Skeletal muscle cell (primary cell): ENCODE data around the gene TTLL12.

Experiments used
- DNase-seq: peaks from one replicate; pipeline ENCODE4 v3.0.0-alpha.2; 2010; ENCODE audit warnings: low read depth
- H3K4me3 ChIP-seq: 2 replicates; pipeline ENCODE4 v1.5.1; 2011; ENCODE audit warnings: low read depth, mild to moderate bottlenecking, control low read depth, low read length, moderate library complexity

The TTLL12 gene

DNA sequence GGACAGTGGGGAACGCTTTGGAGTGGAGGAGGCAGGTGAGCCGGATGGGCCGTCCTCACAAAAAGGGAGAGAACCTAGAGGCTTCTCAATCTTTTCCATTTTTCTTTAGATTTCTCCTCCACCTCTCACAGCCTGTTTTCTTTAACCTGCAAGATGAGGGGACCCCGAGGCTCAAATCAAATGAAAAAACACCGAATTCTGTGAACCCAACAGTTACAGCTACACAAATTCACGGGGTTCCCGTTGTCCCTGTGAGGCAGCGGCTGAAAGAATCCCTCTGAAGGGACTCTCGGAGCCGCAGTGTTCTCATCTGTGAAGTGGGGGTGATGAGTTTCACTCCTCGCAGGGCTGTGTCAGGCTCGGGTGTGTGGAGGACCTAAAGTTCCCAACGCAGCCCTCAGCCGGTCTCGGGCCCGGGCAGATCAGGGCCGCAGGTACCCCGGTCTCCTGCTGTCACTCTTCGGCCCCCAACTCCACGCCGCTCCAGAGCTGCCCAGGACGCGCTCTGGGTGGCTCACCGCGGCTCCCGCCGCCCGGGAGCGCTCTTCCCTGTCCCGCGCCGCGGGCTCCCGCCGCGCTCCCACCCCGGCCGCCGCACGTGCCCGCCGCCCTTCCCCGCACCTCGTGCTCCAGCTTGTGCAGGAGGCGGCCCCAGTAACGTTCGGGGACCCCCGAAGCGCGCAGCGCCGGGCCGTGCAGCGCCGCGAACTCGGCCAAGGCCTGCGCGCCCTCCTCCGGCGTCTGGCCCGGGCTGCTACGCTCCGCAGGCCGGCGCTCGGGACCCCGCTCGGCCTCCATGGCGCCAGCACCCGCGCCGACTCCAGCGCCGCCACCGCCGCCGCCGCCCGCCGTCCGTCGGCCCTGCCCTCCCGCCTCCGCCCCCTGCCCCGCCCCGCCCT is at the start of gene TTLL12:
Gene TTLL12 (minus strand): TSS at position 863 of the 899 bp plus-strand sequence. CDS start 65 bp downstream, at position 798.
- DNase-seq, result no peak
- H3K4me3 ChIP-seq, result peak within 1 kb of the TSS; percentile 73

- H3K4me3 ChIP-seq, result no peak overlapping the region
- no peak for DNase-seq
Observed at GRCh38 chr22:43235445-43236409, 48.8 kb upstream of the TTLL12 start.

DNA sequence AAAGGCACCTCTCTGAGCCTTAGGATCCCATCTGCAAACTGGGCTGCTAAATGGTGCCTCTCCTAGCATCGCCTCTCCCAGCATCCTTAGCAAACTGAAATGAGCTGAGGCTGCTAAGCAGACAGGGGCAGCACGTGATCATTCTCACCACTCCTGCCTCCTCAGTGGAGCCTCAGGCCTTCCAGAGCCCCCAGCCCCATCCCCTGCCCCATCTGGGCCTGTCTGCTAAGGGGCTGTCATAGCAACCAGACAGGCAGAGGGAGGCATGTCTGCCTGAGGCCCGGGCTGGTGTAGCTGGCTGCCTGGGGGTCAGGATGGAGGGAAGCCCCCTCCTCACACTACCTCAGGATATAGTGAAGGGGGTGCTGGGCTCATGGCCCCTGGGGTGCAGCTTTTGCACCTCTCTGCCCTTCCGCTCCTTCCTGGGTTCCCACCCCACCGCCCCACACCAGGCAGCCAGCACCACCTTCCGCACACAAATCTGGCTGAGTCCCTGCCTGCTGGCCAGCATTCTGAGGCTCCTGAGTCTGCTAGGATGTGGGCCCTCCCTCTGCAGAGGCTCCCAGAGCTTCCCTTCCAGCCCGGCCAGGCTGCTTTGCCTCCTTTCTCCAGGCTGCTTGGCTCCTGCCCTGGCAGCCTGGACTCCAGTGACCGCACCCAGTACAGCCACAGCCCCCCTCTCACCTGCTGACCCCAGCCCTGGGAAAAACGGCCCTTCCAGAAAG is 47.5 kb upstream of the TTLL12 start:
- no peak overlapping the region for H3K4me3 ChIP-seq

GRCh38 chr22:43233529-43233928 is 46.6 kb upstream of the TTLL12 start:
- no peak overlapping the region for H3K4me3 ChIP-seq
- DNase-seq, result no peak

More for the DNA sequence above, 47.5 kb upstream of the TTLL12 start:
- no peak for DNase-seq

- no peak for DNase-seq
- no peak overlapping the region for H3K4me3 ChIP-seq
Observed at GRCh38 chr22:43232445-43232844, 45.5 kb upstream of the TTLL12 start.

- H3K4me3 ChIP-seq, result no peak overlapping the region
- no peak for DNase-seq
Observed at GRCh38 chr22:43231724-43232034, 44.7 kb upstream of the TTLL12 start.

DNA sequence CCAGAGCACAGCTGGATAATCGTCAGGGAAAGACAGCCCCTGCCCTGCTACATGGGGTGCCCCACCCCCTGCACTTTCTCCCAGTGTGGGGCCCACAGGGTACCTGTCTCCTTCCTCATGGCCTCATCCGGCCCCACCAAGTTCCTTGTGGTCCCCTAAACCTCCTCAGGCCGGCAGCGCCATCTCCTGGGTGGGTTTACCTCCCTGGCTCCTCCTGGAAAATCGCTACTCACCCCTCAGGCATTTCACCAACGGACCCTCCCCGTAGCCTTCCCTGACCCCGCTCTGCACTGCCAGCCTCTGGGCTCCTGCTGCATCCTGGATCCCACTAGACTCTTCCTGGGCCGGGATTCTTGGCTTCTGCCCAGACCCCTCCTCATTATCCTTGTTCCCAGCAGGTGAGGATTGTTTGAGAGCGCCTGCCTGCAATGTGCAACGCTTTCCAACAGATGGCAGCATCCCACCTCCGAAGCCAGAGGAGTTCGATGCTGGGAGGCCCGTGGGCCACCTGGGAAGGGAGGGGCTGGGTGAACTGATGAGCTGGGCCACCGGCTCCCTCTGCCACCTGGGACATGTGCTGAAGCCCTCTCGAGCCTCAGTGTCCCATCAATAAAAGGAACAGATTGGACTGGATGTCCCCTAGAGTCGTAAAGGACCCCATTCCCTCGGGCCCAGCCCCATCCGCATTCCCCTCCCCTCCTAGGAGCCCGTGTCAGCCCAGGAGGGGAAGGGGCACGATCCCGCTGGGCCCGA is 44.2 kb upstream of the TTLL12 start:
- DNase-seq, result no peak

DNA sequence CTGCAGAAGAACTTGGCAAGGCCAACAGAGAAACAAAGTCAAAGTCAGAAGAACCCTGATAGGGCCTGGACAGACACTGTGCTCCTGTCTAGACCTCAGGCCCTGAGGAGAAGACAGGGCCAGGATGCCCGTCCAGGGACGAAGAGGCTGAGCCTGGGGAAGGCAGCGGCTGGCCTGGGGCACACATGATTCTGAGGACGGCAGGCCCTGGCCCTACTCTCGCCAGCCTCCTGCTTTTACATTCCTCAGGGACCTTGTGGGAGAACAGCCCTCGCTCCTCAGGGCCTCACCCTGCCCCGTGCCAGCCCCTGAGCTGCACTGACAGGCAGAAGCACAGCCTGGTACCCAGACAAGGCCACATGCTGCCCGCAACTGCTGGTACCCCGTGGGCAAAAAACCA is 43.6 kb upstream of the TTLL12 start:
- DNase-seq, result no peak
- no peak overlapping the region for H3K4me3 ChIP-seq

More for the DNA sequence above, 44.2 kb upstream of the TTLL12 start:
- no peak overlapping the region for H3K4me3 ChIP-seq

GRCh38 chr22:43228863-43229262 is 41.9 kb upstream of the TTLL12 start:
- no peak for DNase-seq
- H3K4me3 ChIP-seq, result no peak overlapping the region

- H3K4me3 ChIP-seq, result no peak overlapping the region
- DNase-seq, result no peak
Observed at GRCh38 chr22:43228330-43228729, 41.4 kb upstream of the TTLL12 start.

DNA sequence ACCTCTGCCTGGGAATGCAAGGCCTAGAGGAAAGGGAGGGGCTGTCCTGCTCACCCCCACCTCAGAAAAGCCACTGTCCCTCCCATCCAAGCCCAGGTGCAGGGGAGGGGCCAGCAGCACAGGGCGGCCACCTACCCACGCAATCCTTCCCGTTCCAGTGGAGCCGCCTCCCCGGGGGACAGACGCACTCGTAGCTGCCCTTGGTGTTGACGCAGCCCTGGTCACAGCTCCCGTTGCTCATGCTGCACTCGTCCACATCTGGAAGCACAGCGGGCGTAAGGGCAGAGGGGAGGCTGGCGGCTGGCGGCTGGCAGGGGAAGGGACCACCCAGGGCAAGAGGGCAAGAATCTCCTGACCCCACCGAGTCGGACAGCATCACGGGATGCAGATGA is 40.3 kb upstream of the TTLL12 start:
- DNase-seq, result no peak
- no peak overlapping the region for H3K4me3 ChIP-seq

DNA sequence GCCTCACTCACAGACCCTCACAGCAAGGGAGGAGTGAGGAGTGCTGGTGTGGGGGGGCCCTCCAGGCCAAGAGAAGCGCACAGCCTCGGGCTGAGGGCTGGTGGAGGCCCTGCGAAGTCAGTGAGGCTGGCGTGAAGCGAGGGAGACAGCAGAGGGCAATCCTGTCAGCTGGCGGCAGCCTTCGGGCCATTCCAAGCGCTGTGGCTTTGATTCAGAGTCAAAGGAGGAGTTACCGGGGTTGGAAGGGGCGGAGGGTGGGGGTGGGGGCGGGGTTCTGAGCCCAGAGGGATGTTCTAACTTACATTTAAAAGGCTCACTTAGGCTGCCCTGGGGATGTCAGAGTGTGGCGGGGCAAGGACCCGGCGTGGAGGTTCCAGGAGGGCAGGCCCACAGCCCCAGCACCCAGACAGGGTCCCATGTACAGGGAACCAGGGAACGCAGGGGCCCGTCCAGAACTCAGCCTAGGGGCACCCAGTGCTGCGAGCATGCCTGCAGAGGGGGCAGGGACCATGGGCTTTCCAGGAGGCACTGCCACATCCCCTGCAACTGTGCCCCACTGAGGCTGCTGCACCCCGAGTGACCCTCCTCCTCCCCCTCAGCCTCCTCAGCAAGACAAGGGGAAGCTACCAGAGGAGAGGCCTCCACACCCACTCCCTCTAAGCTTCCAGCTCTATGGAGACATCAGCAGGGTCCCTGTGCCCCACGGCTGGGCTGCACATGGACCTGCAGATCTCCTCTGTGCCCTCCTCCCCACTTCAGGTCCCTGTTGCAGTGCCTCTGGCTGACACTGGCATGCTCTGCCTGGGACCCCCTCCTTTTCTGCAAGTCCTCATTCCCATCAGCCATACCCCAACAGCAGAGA is 39.7 kb upstream of the TTLL12 start:
- H3K4me3 ChIP-seq, result no peak overlapping the region

GRCh38 chr22:43225609-43226008 is 38.7 kb upstream of the TTLL12 start:
- H3K4me3 ChIP-seq, result no peak overlapping the region
- no peak for DNase-seq

More for the DNA sequence above, 39.7 kb upstream of the TTLL12 start:
- no peak for DNase-seq

- DNase-seq, result no peak
- H3K4me3 ChIP-seq, result no peak overlapping the region
Observed at GRCh38 chr22:43222987-43223386, 36.1 kb upstream of the TTLL12 start.

DNA sequence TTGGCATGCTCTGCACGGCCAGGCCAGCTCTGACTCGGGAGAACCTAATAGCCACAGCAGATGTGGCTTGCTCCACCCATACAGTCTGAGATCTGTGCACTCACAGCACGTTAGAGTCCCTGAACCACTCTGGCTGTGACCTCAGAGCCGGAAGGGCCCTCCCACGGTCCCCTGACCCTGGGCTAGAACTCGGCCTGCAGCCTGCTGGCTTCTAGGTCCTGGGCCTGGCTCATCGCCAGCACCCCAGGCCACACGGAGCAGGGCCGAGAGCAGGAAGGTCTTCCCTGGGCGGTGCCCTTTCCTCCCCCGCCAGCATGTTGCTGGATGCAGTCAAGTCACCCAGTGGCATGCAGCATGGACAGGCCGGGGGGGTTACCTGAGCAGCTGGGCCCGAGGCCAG is 35.3 kb upstream of the TTLL12 start:
- no peak for DNase-seq
- H3K4me3 ChIP-seq, result no peak overlapping the region

DNA sequence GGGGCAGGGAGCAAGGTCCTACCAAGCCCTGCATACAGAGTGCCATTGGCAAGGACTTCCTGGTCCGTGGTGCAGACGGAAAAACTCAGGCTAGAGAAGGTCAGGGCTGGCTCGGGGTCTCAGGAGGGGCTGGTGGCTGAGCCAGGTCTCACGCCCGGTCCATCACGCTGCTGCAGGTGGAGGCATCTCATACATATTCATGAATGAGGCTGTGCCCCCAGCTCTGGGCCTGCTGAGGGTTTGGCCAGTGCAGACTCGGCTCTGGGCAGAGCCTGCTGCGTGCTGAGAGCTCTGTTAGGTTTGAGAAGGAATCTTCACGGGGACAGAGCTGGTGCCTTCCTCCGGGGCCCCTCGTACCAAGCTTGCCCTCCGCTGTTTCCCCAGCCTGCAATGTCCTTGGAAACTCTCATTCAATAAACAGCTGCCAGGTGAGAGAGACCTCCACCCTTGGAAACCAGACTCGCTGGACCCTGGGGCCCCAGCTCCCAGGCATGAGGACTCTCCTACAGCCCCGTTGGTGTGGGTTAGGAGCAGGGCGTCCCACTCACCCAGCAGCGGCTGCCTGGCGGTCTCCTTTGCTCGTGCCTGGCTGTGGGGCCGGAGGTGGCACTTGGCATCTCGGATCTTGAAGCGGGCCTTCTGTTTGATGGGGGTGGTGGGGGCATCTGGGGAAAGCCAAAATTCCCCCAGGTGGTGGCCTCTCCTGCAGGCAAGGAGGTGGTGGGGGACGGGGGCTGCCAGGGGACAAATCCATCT is 33.9 kb upstream of the TTLL12 start:
- no peak for DNase-seq
- H3K4me3 ChIP-seq, result no peak overlapping the region

- no peak overlapping the region for H3K4me3 ChIP-seq
- DNase-seq, result no peak
Observed at GRCh38 chr22:43218786-43219185, 31.9 kb upstream of the TTLL12 start.
